B cell (primary cell): ENCODE measurements around the gene LRRD1.
"Not testable (repeated sequence)": the region's sequence is repeated elsewhere in the genome, so short reads cannot be mapped to it uniquely, and the experiment has no call there.

Source experiments
- EZH2 ChIP-seq: IDR thresholded peaks from 2 replicates; pipeline ENCODE4 v1.6.1; 2012; ENCODE audit warnings: borderline replicate concordance, low read depth, mild to moderate bottlenecking, moderate library complexity, low read length; ENCODE audit not compliant: insufficient read depth, poor library complexity, severe bottlenecking
- TF ChIP-seq, protein P1 (sequence below): fragments of 200-600 bp; IDR thresholded peaks from one replicate; pipeline ENCODE4 v1.8.0; 2022; ENCODE audit warnings: antibody characterized with exemption, mild to moderate bottlenecking

DNA sequence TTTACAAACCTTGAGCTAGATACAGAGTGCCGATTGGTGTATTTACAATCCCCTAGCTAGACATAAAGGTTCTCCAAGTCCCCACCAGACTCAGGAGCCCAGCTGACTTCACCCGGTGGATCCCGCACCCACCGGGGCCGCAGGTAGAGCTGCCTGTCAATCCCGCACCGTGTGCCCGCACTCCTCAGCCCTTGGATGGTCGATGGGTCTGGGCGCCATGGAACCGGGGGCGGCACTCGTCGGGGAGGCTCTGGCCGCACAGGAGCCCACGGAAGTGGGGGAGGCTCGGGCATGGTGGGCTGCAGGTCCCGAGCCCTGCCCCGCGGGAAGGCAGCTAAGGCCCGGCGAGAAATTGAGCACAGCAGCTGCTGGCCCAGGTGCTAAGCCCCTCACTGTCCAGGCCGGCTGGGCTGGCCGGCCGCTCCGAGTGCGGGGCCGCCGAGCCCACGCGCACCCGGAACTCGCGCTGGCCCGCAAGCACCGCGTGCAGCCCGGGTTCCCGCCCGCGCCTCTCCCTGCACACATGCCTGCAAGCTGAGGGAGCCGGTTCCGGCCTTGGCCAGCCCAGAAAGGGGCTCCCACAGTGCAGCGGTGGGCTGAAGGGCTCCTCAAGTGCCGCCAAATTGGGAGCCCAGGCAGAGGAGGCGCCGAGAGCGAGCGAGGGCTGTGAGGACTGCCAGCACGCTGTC, 35.6 kb downstream of the LRRD1 start:
- TF ChIP-seq, protein P1, sequence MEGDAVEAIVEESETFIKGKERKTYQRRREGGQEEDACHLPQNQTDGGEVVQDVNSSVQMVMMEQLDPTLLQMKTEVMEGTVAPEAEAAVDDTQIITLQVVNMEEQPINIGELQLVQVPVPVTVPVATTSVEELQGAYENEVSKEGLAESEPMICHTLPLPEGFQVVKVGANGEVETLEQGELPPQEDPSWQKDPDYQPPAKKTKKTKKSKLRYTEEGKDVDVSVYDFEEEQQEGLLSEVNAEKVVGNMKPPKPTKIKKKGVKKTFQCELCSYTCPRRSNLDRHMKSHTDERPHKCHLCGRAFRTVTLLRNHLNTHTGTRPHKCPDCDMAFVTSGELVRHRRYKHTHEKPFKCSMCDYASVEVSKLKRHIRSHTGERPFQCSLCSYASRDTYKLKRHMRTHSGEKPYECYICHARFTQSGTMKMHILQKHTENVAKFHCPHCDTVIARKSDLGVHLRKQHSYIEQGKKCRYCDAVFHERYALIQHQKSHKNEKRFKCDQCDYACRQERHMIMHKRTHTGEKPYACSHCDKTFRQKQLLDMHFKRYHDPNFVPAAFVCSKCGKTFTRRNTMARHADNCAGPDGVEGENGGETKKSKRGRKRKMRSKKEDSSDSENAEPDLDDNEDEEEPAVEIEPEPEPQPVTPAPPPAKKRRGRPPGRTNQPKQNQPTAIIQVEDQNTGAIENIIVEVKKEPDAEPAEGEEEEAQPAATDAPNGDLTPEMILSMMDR = not testable (repeated sequence)
- not testable (repeated sequence) for TF ChIP-seq EZH2
